HS-27A (cell line): ENCODE measurements around the gene XRCC4.
"Not testable (repeated sequence)": the region's sequence is repeated elsewhere in the genome, so short reads cannot be mapped to it uniquely, and the experiment has no call there.

Experiments used
- DNase-seq: peaks from one replicate; pipeline ENCODE4 v3.0.0-alpha.2; 2012; ENCODE audit warnings: low read depth, missing footprints

XRCC4 gene

GRCh38 chr5:83118471-83118870 lies 41.1 kb downstream of the XRCC4 start:
- no peak for DNase-seq

- no peak for DNase-seq
Observed at GRCh38 chr5:83118976-83119375, 41.6 kb downstream of the XRCC4 start.

- DNase-seq: no peak
Observed at GRCh38 chr5:83124593-83124992, 47.2 kb downstream of the XRCC4 start.

GRCh38 chr5:83125560-83125959 lies 48.2 kb downstream of the XRCC4 start:
- no peak for DNase-seq

GRCh38 chr5:83126501-83126900 lies 49.2 kb downstream of the XRCC4 start:
- no peak for DNase-seq

GRCh38 chr5:83133797-83134196 lies 56.5 kb downstream of the XRCC4 start:
- no peak for DNase-seq

- no peak for DNase-seq
Observed at GRCh38 chr5:83142526-83142925, 65.2 kb downstream of the XRCC4 start.

- DNase-seq: no peak
Observed at GRCh38 chr5:83145241-83145640, 67.9 kb downstream of the XRCC4 start.

GRCh38 chr5:83145882-83146331 lies 68.6 kb downstream of the XRCC4 start:
- no peak for DNase-seq

GRCh38 chr5:83146441-83146840 lies 69.1 kb downstream of the XRCC4 start:
- no peak for DNase-seq

GRCh38 chr5:83147593-83147992 lies 70.2 kb downstream of the XRCC4 start:
- no peak for DNase-seq

GRCh38 chr5:83148370-83148769 lies 71.0 kb downstream of the XRCC4 start:
- no peak for DNase-seq

GRCh38 chr5:83149671-83150070 lies 72.3 kb downstream of the XRCC4 start:
- DNase-seq: peak; percentile 23

- no peak for DNase-seq
Observed at GRCh38 chr5:83151821-83152220, 74.5 kb downstream of the XRCC4 start.

GRCh38 chr5:83152996-83153395 lies 75.6 kb downstream of the XRCC4 start:
- DNase-seq: not testable (repeated sequence)

- DNase-seq: no peak
Observed at GRCh38 chr5:83156001-83156400, 78.7 kb downstream of the XRCC4 start.

- no peak for DNase-seq
Observed at GRCh38 chr5:83157163-83157562, 79.8 kb downstream of the XRCC4 start.

GRCh38 chr5:83162601-83163000 lies 85.3 kb downstream of the XRCC4 start:
- DNase-seq: no peak

- DNase-seq: no peak
Observed at GRCh38 chr5:83167538-83167937, 90.2 kb downstream of the XRCC4 start.

GRCh38 chr5:83169571-83170337 lies 92.4 kb downstream of the XRCC4 start:
- DNase-seq: no peak

- DNase-seq: no peak
Observed at GRCh38 chr5:83172011-83172410, 94.7 kb downstream of the XRCC4 start.

- no peak for DNase-seq
Observed at GRCh38 chr5:83172655-83173054, 95.3 kb downstream of the XRCC4 start.

GRCh38 chr5:83173826-83174225 lies 96.5 kb downstream of the XRCC4 start:
- no peak for DNase-seq

- DNase-seq: no peak
Observed at GRCh38 chr5:83177803-83178202, 100.5 kb downstream of the XRCC4 start.
